Central memory CD8-positive, alpha-beta T cell (primary cell): ENCODE results near the gene RAPGEF1.

Source experiments
- ATAC-seq: fragments of 150-1000 bp; cut with Tn5 transposase; replicated peaks from 2 replicates; pipeline ENCODE4 v1.10.0; 2022; ENCODE audit warnings: mild to moderate bottlenecking, moderate FRiP score, moderate number of reproducible peaks; ENCODE audit not compliant: poor library complexity, severe bottlenecking; ENCODE audit errors: extremely low read depth
- DNase-seq, 2 donors: peaks; one replicate each; pipeline ENCODE4 v3.0.0; 2021; ENCODE audit warnings: low spot score in 2 of 2
- H3K27ac Mint-ChIP-seq: one replicate; pipeline ENCODE4 v1.8.0; 2022; ENCODE audit warnings: low read depth, mild to moderate bottlenecking, moderate library complexity, mixed read lengths
- H3K27me3 Mint-ChIP-seq: one replicate; pipeline ENCODE4 v1.8.0; 2022; ENCODE audit warnings: mixed read lengths
- H3K36me3 Mint-ChIP-seq: one replicate; pipeline ENCODE4 v1.8.0; 2022; ENCODE audit warnings: mild to moderate bottlenecking, moderate library complexity, mixed read lengths; ENCODE audit not compliant: insufficient read depth
- H3K4me1 Mint-ChIP-seq: one replicate; pipeline ENCODE4 v1.8.0; 2022; ENCODE audit warnings: mixed read lengths
- H3K4me3 Mint-ChIP-seq: one replicate; pipeline ENCODE4 v1.8.0; 2022; ENCODE audit warnings: mild to moderate bottlenecking, moderate library complexity, mixed read lengths
- H3K9me3 Mint-ChIP-seq: one replicate; pipeline ENCODE4 v1.8.0; 2022; ENCODE audit warnings: mixed read lengths

The RAPGEF1 gene

DNA sequence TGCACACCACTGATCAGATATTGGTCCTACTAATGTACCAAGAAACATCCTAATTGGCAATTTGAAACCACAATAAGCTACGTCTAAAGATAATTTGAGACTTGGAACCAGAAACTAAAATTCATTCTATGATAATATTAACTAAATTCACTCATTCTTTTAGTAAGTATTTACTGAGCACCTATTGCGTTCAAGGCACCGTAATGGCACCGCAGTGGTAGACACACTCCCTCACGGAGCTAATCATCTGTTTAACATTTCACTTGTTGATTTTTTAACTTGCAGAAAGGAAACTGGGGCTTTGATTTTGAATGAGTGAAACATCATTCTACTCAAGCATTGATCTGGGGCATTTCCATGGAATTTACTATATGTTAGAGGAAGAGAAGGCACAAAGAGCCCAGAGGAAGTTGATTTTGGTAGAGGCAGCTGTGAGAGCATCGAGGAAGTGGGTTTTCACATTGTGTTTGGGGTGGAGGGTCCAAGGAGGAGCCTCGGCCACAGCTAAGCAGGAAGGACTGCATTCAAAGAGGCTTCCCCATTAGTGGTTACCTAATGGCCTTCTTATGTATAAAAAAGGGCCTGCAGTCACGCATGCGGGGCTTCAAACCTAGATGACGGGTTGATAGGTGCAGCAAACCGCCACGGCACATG is 7.1 kb downstream of the RAPGEF1 start:
- H3K4me1 Mint-ChIP-seq, result peaks cover 82% of the 10 kb centered on the region
- peak overlapping the region; percentile 71 for H3K4me3 Mint-ChIP-seq
- no peaks in the 10 kb centered on the region for H3K9me3 Mint-ChIP-seq
- ATAC-seq, result peak; percentile 5
- H3K27ac Mint-ChIP-seq, result peak overlapping the region; percentile 91
- H3K27me3 Mint-ChIP-seq, result no peaks in the 10 kb centered on the region
- peaks cover 38% of the 10 kb centered on the region for H3K36me3 Mint-ChIP-seq
- peak in 1 of 2 donors; percentile 41 for DNase-seq

DNA sequence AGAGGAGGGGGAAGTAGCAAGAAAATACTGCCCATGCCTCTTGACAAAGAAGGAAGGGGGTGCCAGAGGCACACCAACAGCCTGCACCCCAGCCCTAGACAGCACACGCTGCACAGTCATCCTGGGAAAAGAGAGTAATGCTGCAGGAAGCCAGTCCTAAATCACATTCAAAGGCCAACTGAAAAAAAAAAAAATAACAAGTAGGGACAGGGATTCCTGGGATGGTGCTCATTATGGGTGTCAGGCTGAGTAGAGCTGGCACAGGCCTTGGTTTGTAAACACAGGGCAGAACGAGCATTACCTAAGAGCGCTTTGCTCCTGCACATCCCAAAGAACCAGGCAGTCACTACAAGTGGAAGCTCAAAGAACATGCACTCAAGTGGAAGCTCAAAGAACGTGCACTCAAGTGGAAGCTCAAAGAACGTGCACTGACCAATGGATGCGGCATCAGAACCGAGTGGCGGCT is 7.8 kb downstream of the RAPGEF1 start:
- no peaks in the 10 kb centered on the region for H3K9me3 Mint-ChIP-seq
- peak overlapping the region; percentile 71 for H3K4me3 Mint-ChIP-seq
- H3K27me3 Mint-ChIP-seq, result no peaks in the 10 kb centered on the region
- peaks cover 84% of the 10 kb centered on the region for H3K4me1 Mint-ChIP-seq
- no peak for ATAC-seq
- peak overlapping the region; percentile 84 for H3K27ac Mint-ChIP-seq
- DNase-seq, result no peak
- H3K36me3 Mint-ChIP-seq, result peaks cover 37% of the 10 kb centered on the region

DNA sequence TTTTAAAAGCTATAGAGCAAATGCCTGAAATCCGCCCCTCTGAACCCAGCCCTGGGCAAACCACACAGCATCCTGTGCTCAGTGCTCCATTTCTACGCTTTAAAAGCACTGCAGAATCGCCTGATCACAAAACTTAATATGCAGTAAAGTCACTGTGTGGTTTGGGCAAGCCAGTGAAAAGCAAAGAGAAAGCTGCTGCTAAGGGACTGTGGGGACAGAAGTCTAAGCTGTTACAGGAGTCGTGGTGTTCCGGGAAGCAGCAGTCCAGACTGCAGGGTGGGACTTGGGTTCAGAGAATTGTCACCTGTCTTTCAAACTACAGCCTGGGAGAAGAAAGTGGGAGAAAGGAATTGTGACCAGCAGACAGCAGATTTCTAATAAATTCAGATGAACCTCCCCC is 8.2 kb downstream of the RAPGEF1 start:
- Mint-ChIP-seq H3K4me1 (peaks cover 83% of the 10 kb centered on the region), H3K9me3 (no peaks in the 10 kb centered on the region), H3K27me3 (no peaks in the 10 kb centered on the region), H3K36me3 (peaks cover 35% of the 10 kb centered on the region), H3K4me3 (peak overlapping the region; percentile 71), H3K27ac (peak overlapping the region; percentile 84)
- peak in 1 of 2 donors; percentile 40 for DNase-seq
- peak; percentile 9 for ATAC-seq

DNA sequence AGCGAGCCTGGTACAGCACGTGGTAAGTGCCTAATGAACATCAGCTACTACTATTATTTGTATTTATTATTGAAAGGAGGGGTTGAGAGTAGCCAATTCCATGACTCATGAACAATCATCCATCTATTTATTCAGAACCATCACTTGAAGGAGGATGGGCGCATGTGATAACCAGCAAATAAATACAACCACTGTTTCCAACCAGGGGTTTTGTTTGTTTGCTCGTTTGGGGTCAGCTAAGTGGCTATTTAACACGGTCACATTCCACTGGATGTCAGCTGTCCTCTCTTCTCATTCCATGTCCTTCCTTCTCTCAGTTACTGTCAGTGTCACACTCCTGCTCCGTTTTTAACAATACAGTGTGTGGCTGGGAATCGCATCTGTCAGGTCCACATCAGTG is 8.6 kb downstream of the RAPGEF1 start:
- peaks cover 36% of the 10 kb centered on the region for H3K36me3 Mint-ChIP-seq

DNA sequence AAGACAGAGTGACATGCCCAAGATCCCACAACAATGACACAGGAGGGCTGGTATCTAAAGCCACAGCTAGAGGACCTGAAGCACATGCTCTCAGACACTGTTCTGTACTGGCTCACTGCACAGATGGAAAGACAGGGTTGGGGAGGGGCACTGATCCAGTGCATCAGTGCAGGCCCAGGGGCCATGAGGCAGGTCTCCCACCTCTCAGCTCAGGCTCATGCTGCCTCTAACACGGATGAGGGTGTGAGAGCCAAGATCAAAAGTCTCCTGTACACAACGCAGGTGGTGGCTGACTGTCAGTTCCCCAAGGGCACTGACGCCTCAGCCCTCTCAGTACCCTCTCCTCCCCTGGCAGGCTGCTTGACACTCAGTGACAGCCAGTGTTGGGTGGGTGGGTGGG is 10.9 kb downstream of the RAPGEF1 start:
- Mint-ChIP-seq H3K27me3 (no peaks in the 10 kb centered on the region), H3K9me3 (no peaks in the 10 kb centered on the region), H3K4me1 (peaks cover 77% of the 10 kb centered on the region), H3K4me3 (peak overlapping the region; percentile 71), H3K27ac (peak overlapping the region; percentile 84), H3K36me3 (peaks cover 25% of the 10 kb centered on the region)
- DNase-seq (peak; percentile 45 to 72), ATAC-seq (peak; percentile 66)

More for the DNA sequence above, 8.6 kb downstream of the RAPGEF1 start:
- H3K27me3 Mint-ChIP-seq, result no peaks in the 10 kb centered on the region
- ATAC-seq (no peak), DNase-seq (no peak)
- H3K9me3 Mint-ChIP-seq, result no peaks in the 10 kb centered on the region
- peaks cover 82% of the 10 kb centered on the region for H3K4me1 Mint-ChIP-seq
- H3K27ac Mint-ChIP-seq, result peak overlapping the region; percentile 84
- peak overlapping the region; percentile 71 for H3K4me3 Mint-ChIP-seq

DNA sequence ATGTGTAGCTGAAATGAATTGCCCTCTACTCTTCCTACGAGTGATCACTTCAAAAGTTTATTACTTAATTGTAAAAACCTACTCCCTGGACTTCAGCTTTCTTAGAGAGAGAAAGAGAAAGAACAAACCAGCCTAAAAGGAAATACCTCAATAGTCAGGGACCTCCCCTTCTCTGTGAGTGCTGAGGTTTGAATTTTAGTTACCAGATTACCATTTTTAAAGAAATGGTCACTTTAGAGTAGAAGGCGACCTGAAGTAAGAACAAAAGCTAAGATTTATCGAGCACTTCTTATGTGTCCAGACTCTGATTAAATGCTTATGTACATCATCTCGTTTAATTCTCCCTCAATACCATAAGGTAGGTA is 11.3 kb downstream of the RAPGEF1 start:
- peak overlapping the region; percentile 84 for H3K27ac Mint-ChIP-seq
- peaks cover 76% of the 10 kb centered on the region for H3K4me1 Mint-ChIP-seq
- peak overlapping the region; percentile 71 for H3K4me3 Mint-ChIP-seq
- ATAC-seq (peak; percentile 20), DNase-seq (no peak)
- no peaks in the 10 kb centered on the region for H3K9me3 Mint-ChIP-seq
- peaks cover 23% of the 10 kb centered on the region for H3K36me3 Mint-ChIP-seq
- H3K27me3 Mint-ChIP-seq, result no peaks in the 10 kb centered on the region

DNA sequence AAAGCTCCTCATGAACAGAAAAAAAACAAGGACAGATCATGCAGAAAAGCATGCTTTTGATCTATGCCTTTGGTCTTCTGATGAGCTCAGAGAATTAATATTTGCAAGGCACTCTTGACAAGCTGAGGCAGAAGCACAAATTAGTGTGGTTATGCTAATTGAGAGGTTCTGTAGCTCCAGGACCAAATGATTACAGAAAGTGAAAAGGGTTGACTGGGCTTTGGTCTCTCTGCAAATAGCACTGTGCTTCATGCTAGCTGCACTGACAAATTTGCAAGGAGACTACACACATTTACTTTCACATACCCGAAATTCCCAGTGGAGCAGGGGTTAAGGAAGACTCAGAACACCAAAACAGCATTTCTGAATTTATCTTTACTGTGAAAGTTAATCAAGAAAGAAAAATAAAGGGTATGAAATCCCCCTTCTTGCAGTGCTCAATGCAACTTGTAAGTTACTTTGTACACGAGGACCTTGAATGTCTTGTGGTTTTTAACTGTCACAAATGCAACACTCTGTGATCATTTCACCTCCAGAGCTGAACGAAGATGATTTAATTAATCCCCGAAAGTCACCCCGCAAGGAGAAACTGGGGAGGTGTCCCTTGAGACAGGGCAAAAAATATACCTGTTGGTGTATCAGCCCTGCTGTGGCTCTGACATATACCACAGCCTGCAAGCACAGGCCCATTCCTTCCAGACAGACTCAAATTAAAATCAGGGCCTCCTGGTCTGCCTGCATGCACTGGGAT is 11.9 kb downstream of the RAPGEF1 start:
- peaks cover 77% of the 10 kb centered on the region for H3K4me1 Mint-ChIP-seq
- peak overlapping the region; percentile 71 for H3K4me3 Mint-ChIP-seq
- no peaks in the 10 kb centered on the region for H3K9me3 Mint-ChIP-seq
- DNase-seq, result no peak
- ATAC-seq, result no peak
- no peaks in the 10 kb centered on the region for H3K27me3 Mint-ChIP-seq
- peaks cover 25% of the 10 kb centered on the region for H3K36me3 Mint-ChIP-seq
- H3K27ac Mint-ChIP-seq, result peak overlapping the region; percentile 84

DNA sequence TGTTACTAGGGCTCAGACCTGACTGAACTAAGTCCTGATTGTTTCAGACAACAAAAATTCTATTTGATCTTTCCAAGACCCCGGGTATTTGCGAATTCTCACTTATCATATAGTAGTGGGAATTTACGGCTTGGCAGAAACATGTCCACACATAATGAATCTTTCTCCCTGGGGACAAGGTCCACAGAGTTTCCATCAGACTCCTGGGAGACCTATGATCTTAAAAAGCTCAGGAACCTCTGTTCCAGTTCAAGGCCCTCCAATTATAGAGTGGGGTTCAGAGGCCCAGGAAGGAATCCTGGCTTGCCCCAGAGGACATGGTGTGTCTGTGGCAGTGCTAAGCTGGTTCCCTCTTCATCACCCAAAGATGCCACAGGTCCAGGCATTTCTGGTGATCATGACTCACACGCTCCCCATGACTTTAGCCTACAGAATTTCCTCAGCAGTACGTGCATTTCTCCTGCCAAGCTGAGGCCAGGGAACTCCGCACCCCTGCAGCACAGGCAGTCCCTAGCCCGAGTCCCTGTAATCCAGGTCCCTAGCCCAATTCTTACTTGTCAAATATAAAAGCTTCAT is 12.6 kb downstream of the RAPGEF1 start:
- ATAC-seq (no peak), DNase-seq (no peak)
- Mint-ChIP-seq H3K36me3 (peaks cover 23% of the 10 kb centered on the region), H3K27me3 (no peaks in the 10 kb centered on the region), H3K4me3 (peak overlapping the region; percentile 71), H3K9me3 (no peaks in the 10 kb centered on the region), H3K4me1 (peaks cover 75% of the 10 kb centered on the region), H3K27ac (peak overlapping the region; percentile 84)

DNA sequence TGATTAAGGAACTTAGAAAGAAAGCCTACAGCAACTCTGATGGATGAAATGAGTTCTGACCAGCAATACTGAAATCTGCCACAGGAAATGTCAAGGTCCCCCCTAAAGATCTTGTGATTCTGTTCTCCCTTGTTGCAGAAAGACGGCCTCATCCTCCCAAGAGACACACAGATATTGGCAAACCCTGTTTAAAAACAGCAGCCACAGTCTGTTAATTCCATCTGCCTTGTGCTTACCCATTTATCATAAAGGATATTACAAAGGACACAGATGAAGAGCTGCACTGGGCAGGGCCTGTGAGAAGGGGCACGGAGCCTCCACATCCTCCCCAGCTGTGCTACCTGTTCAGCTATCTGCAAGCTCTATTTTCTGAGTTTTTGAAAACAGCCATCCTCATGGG is 15.2 kb downstream of the RAPGEF1 start:
- Mint-ChIP-seq H3K27ac (peak overlapping the region; percentile 81), H3K4me3 (peak overlapping the region; percentile 32), H3K36me3 (peaks cover 22% of the 10 kb centered on the region), H3K27me3 (no peaks in the 10 kb centered on the region), H3K4me1 (peaks cover 87% of the 10 kb centered on the region), H3K9me3 (no peaks in the 10 kb centered on the region)
- ATAC-seq (no peak), DNase-seq (no peak)

DNA sequence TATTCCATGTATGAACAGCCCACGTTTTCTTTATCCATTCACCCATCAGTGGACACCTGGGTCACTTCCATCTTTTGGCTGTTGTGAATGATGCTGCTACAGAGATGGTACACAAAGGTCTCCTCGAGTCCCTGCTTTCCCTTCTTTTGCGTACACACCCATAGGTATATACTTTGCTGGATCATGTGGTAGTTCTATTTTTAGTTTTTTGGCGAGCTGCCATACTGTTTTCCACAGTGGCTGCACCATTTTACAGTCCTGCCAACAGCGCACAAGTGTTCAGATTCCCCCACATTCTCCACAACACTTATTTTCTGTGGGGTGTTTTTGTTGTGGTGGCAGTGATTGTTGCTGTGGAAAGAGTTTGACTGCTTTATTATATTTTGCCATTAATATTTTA is 16.2 kb downstream of the RAPGEF1 start:
- ATAC-seq (no peak), DNase-seq (no peak)
- Mint-ChIP-seq H3K4me1 (peaks cover 87% of the 10 kb centered on the region), H3K9me3 (no peaks in the 10 kb centered on the region), H3K27me3 (no peaks in the 10 kb centered on the region), H3K36me3 (peaks cover 16% of the 10 kb centered on the region), H3K4me3 (no peak overlapping the region), H3K27ac (peak overlapping the region; percentile 53)

DNA sequence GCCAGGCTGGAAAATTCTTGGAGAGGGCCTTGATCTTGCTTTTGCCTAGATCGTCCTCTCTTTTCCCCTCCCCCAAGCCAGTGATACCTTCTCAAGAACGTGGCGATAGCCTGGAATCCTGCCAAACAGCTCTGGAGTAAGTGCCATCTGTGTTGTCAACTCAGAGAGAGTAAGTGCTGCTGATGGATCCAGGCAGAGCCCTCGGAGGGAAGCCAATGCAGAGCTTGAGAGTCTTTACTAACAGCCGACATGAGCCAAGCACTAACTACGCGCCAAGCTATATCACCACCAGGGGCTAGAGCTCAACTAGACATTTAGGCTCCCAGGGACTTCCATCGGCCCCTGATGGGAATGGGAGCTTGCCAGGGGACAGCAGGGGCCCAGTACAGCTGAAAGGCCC is 17.6 kb downstream of the RAPGEF1 start:
- peaks cover 87% of the 10 kb centered on the region for H3K4me1 Mint-ChIP-seq
- no peak for ATAC-seq
- H3K27ac Mint-ChIP-seq, result peak overlapping the region; percentile 8
- no peak overlapping the region for H3K4me3 Mint-ChIP-seq
- no peaks in the 10 kb centered on the region for H3K9me3 Mint-ChIP-seq
- H3K36me3 Mint-ChIP-seq, result peaks cover 14% of the 10 kb centered on the region
- no peaks in the 10 kb centered on the region for H3K27me3 Mint-ChIP-seq
- DNase-seq, result no peak

DNA sequence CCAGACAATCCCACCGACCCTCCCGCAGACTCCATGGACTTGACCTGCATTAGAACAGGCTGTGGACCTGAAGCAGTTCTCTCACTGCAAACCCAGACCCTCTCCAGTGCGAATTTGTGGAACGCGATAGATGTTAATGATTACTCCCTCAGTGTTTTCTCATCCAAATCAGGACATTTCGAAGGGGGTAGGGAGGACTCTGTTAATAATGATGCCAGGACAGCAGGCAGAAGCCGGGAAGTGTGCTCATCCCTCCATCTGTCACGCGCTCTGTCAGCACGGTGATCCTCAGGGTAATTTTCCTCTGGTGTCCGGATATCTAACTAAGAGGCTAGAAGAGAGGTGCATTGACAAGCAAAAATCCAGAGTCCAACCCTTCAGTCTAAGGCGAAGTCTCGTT is 18.8 kb downstream of the RAPGEF1 start:
- Mint-ChIP-seq H3K36me3 (peaks cover 13% of the 10 kb centered on the region), H3K4me3 (no peak overlapping the region), H3K9me3 (no peaks in the 10 kb centered on the region), H3K4me1 (peaks cover 85% of the 10 kb centered on the region), H3K27me3 (no peaks in the 10 kb centered on the region), H3K27ac (peak overlapping the region; percentile 79)
- DNase-seq, result no peak
- ATAC-seq, result no peak

DNA sequence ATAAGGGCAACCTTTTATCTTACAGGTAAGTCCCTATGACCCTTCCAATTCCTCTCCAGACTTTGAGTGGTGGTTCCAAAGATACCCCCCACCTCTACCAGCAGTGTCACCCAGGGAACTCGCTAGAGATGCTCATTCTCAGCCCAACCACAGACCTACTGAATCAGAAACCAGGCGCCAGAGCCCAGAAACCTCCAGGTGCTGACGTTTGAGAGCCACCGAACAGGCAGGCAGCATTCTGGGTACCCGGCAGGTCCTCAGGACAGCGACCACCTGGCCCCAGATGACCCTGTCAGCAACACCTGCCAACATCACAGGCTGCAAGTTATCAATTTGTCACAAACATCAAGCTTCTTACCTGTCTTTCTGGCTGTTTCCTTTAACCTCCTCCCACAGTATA is 19.5 kb downstream of the RAPGEF1 start:
- no peaks in the 10 kb centered on the region for H3K9me3 Mint-ChIP-seq
- no peaks in the 10 kb centered on the region for H3K27me3 Mint-ChIP-seq
- ATAC-seq (peak; percentile 66), DNase-seq (no peak)
- H3K4me3 Mint-ChIP-seq, result no peak overlapping the region
- H3K4me1 Mint-ChIP-seq, result peaks cover 82% of the 10 kb centered on the region
- H3K36me3 Mint-ChIP-seq, result peaks cover 10% of the 10 kb centered on the region
- peak overlapping the region; percentile 79 for H3K27ac Mint-ChIP-seq
